HAP-1 (cell line): Measurements from ENCODE around the gene EXD3.

Experiments used
- DNase-seq, 2 experiments: peaks; one replicate each; pipeline ENCODE4 v3.0.0-alpha.2; 2016 to 2020; ENCODE audit warnings: low spot score in 2 of 2
- H3K27me3 ChIP-seq: fragments of 250-450 bp; sonication (Bioruptor Pico); 2 replicates; pipeline ENCODE4 v1.5.1; 2020; ENCODE audit warnings: low read depth, mild to moderate bottlenecking, moderate library complexity
- H3K36me3 ChIP-seq: fragments of 250-450 bp; sonication (Bioruptor Pico); replicated peaks from 2 replicates; pipeline ENCODE4 v1.5.1; 2020; ENCODE audit warnings: mild to moderate bottlenecking
- H3K4me1 ChIP-seq: fragments of 250-450 bp; sonication (Bioruptor Pico); 2 replicates; pipeline ENCODE4 v1.5.1; 2020; ENCODE audit warnings: mild to moderate bottlenecking
- H3K4me3 ChIP-seq: fragments of 250-450 bp; sonication (Bioruptor Pico); 2 replicates; pipeline ENCODE4 v1.5.1; 2020; ENCODE audit warnings: mild to moderate bottlenecking, moderate library complexity
- H3K9me3 ChIP-seq: fragments of 250-450 bp; sonication (Bioruptor Pico); 2 replicates; pipeline ENCODE4 v1.5.1; 2020; ENCODE audit warnings: mild to moderate bottlenecking, moderate library complexity
- in situ Hi-C: fragments of 300-500 bp; cut with MboI; formaldehyde crosslinking; loops from 3 replicates; pipeline ENCODE4 v1.14.3; 2020; ENCODE audit warnings: low sequenced_read_pairs, inconsistent platforms, mixed read lengths

Gene EXD3

GRCh38 chr9:137427454-137428310 lies 4.7 kb upstream of the EXD3 start:
- Histone ChIP-seq H3K36me3 (no peaks in the 10 kb centered on the region), H3K4me3 (no peak overlapping the region), H3K27me3 (no peaks in the 10 kb centered on the region), H3K4me1 (peaks cover 2% of the 10 kb centered on the region; the same call in 1 of the 2 replicates), H3K9me3 (no peaks in the 10 kb centered on the region)
- no peak for DNase-seq
- in situ Hi-C loops: no loop called here

- peaks cover 2% of the 10 kb centered on the region; the same call in 1 of the 2 replicates for H3K4me1 ChIP-seq
- H3K9me3 ChIP-seq: no peaks in the 10 kb centered on the region
- in situ Hi-C loops: no loop called here
- no peaks in the 10 kb centered on the region for H3K27me3 ChIP-seq
- no peak for DNase-seq
- no peak overlapping the region for H3K4me3 ChIP-seq
- H3K36me3 ChIP-seq: no peaks in the 10 kb centered on the region
Observed at GRCh38 chr9:137426018-137426681, 3.2 kb upstream of the EXD3 start.

- Histone ChIP-seq H3K27me3 (no peaks in the 10 kb centered on the region), H3K36me3 (0 out of 2 replicates have a peak, but pooled peaks cover 3% of the 10 kb centered on the region), H3K4me3 (peak overlapping the region; percentile 67), H3K4me1 (peaks cover 2% of the 10 kb centered on the region; the same call in 1 of the 2 replicates), H3K9me3 (no peaks in the 10 kb centered on the region)
- peak in 1 of 2 experiments; percentile 40 for DNase-seq
- in situ Hi-C loops: no loop called here
Observed at GRCh38 chr9:137423514-137424291, 741 bp upstream of the EXD3 start.

- Histone ChIP-seq H3K4me1 (peaks cover 18% of the 10 kb centered on the region), H3K4me3 (peak overlapping the region; percentile 67), H3K36me3 (0 out of 2 replicates have a peak, but pooled peaks cover 3% of the 10 kb centered on the region), H3K27me3 (no peaks in the 10 kb centered on the region), H3K9me3 (no peaks in the 10 kb centered on the region)
- in situ Hi-C loops: no loop called here
- DNase-seq: peak in 1 of 2 experiments; percentile 9
Observed at GRCh38 chr9:137421838-137422603, 941 bp downstream of the EXD3 start.

- no peaks in the 10 kb centered on the region for H3K9me3 ChIP-seq
- no peaks in the 10 kb centered on the region for H3K27me3 ChIP-seq
- H3K4me3 ChIP-seq: peak overlapping the region; percentile 31
- in situ Hi-C loops: no loop called here
- 0 out of 2 replicates have a peak, but pooled peaks cover 3% of the 10 kb centered on the region for H3K36me3 ChIP-seq
- DNase-seq: peak in 1 of 2 experiments; percentile 55
- peaks cover 18% of the 10 kb centered on the region for H3K4me1 ChIP-seq
Observed at GRCh38 chr9:137417161-137418021, 5.6 kb downstream of the EXD3 start.

GRCh38 chr9:137416563-137417151 lies 6.3 kb downstream of the EXD3 start:
- H3K9me3 ChIP-seq: no peaks in the 10 kb centered on the region
- H3K27me3 ChIP-seq: no peaks in the 10 kb centered on the region
- peaks cover 18% of the 10 kb centered on the region for H3K4me1 ChIP-seq
- in situ Hi-C loops: no loop called here
- no peak for DNase-seq
- H3K4me3 ChIP-seq: peak overlapping the region; percentile 31; the same call in 1 of the 2 replicates
- H3K36me3 ChIP-seq: 0 out of 2 replicates have a peak, but pooled peaks cover 3% of the 10 kb centered on the region

- Histone ChIP-seq H3K27me3 (no peaks in the 10 kb centered on the region), H3K4me3 (no peak overlapping the region), H3K36me3 (0 out of 2 replicates have a peak, but pooled peaks cover 3% of the 10 kb centered on the region), H3K9me3 (no peaks in the 10 kb centered on the region), H3K4me1 (peaks cover 18% of the 10 kb centered on the region)
- in situ Hi-C loops: no loop called here
- DNase-seq: no peak
Observed at GRCh38 chr9:137416006-137416562, 6.9 kb downstream of the EXD3 start.

GRCh38 chr9:137415451-137415850 lies 7.5 kb downstream of the EXD3 start:
- no peak for DNase-seq
- Histone ChIP-seq H3K4me1 (peaks cover 18% of the 10 kb centered on the region), H3K4me3 (no peak overlapping the region), H3K27me3 (no peaks in the 10 kb centered on the region), H3K36me3 (no peaks in the 10 kb centered on the region), H3K9me3 (no peaks in the 10 kb centered on the region)
- in situ Hi-C loops: no loop called here

- in situ Hi-C loops: no loop called here
- Histone ChIP-seq H3K4me3 (no peak overlapping the region), H3K4me1 (peaks cover 4% of the 10 kb centered on the region), H3K9me3 (no peaks in the 10 kb centered on the region), H3K27me3 (no peaks in the 10 kb centered on the region), H3K36me3 (no peaks in the 10 kb centered on the region)
- no peak for DNase-seq
Observed at GRCh38 chr9:137412431-137412830, 10.5 kb downstream of the EXD3 start.

- Histone ChIP-seq H3K9me3 (no peaks in the 10 kb centered on the region), H3K27me3 (no peaks in the 10 kb centered on the region), H3K4me1 (no peaks in the 10 kb centered on the region), H3K36me3 (no peaks in the 10 kb centered on the region), H3K4me3 (no peak overlapping the region)
- no peak for DNase-seq
- in situ Hi-C loops: no loop called here
Observed at GRCh38 chr9:137411645-137412380, 11.1 kb downstream of the EXD3 start.

- Histone ChIP-seq H3K36me3 (no peaks in the 10 kb centered on the region), H3K27me3 (no peaks in the 10 kb centered on the region), H3K9me3 (no peaks in the 10 kb centered on the region), H3K4me3 (no peak overlapping the region), H3K4me1 (no peaks in the 10 kb centered on the region)
- DNase-seq: no peak
- in situ Hi-C loops: no loop called here
Observed at GRCh38 chr9:137411260-137411644, 11.7 kb downstream of the EXD3 start.
